ENCODE measurements around the gene GAPDH. TPM values are rescaled to one million over a fixed set of nuclear protein-coding genes. Genes with fewer than 3 reads are reported as not detected.
A peak's percentile ranks its signal among the peaks of the same experiment; 100 is the strongest.

The GAPDH gene
- total RNA-seq, 5 donors from 2014 or later (not counting 1 experiment from before 2014, with no cell fraction given) = 500 to 643 (median 605) TPM

DNA sequence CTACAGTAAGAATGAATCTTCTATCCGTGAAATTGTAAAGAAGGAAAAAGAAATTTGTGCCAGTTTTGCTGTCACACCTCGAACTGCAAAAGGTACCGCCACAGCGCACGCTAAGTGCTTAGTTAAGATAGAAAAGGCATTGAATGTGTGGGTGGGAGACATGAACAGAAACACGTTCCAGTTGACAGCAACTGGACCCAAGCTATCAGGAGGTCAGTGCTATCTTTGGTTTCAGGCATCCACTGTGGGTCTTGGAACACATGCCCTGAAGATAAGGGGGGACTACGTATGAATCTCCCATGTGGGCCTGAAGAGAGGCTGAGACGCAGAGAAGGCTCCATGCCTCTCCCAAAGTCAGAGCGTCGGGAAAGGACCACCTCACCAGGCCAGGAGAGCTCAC is 11.7 kb downstream of the GAPDH start:
- Histone ChIP-seq H3K36me3 (ENCODE audit: control insufficient read depth in 2 of 2, extremely low read depth in 1 of 2, insufficient read depth in 1 of 2, low read length in 1 of 2) (peaks cover 8 to 58% of the 10 kb centered on the region in 2 donors), H3K4me3 (ENCODE audit: control insufficient read depth in 1 of 2, extremely low read depth in 1 of 2, low read length in 1 of 2) (no peak overlapping the region), H3K27ac (ENCODE audit: low read length) (no peak overlapping the region), H3K9me3 (no peaks in the 10 kb centered on the region), H3K27me3 (replicated peaks in 1 of 2; ENCODE audit: control insufficient read depth in 2 of 2, extremely low read depth in 1 of 2, insufficient read depth in 2 of 2, low read length in 1 of 2) (no peaks in the 10 kb centered on the region), H3K4me1 (ENCODE audit: control insufficient read depth in 1 of 2, extremely low read depth in 1 of 2, insufficient read depth in 2 of 2, low read length in 2 of 2) (peaks cover 13 to 22% of the 10 kb centered on the region in 2 experiments)
- Mint-ChIP-seq H3K36me3 (peaks cover 36% of the 10 kb centered on the region), H3K4me3 (no peak overlapping the region), H3K4me1 (peaks cover 7 to 21% (median 19%) of the 10 kb centered on the region in 3 donors), H3K27me3 (no peaks in the 10 kb centered on the region), H3K27ac (no peak overlapping the region), H3K9me3 (no peaks in the 10 kb centered on the region)
- 93% methylated on average over 6 of the region's 10 CpGs for WGBS (ENCODE audit: insufficient coverage)
- ChIA-PET POLR2A (no interaction called here), CTCF (interaction anchor here in 1 of 2 donors (0.6 to 1.0 kb wide), 2 partner anchors 12 to 17 kb away, joined by 3 to 4 read pairs; partner anchors contain the start of gene GAPDH)
- DNase-seq = no peak
- ATAC-seq (replicated peaks in 1 of 4) = no peak

DNA sequence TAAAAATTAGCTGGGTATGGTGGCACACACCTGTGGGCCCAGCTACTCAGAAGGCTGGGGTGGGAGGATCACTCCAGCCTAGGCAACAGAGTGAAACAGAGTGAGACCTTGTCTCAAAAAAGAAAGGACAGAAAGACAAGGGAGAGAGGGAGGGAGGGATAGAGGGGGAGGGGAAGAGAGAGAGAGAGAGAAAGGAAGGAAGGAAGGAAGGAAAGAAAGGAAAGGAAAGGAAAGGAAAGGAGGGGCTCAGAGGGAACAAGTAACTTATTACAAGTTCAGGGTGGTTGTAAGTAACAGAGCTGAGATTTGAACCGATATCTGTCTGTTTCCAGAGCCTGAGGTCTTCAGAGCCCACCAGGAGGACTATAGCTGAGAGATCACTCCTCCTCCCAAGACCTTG is 13.2 kb downstream of the GAPDH start:
- Histone ChIP-seq H3K27ac (ENCODE audit: low read length) (no peak overlapping the region), H3K36me3 (ENCODE audit: control insufficient read depth in 2 of 2, extremely low read depth in 1 of 2, insufficient read depth in 1 of 2, low read length in 1 of 2) (peaks cover 8 to 67% of the 10 kb centered on the region in 2 donors), H3K27me3 (replicated peaks in 1 of 2; ENCODE audit: control insufficient read depth in 2 of 2, extremely low read depth in 1 of 2, insufficient read depth in 2 of 2, low read length in 1 of 2) (no peaks in the 10 kb centered on the region), H3K9me3 (no peaks in the 10 kb centered on the region), H3K4me1 (ENCODE audit: control insufficient read depth in 1 of 2, extremely low read depth in 1 of 2, insufficient read depth in 2 of 2, low read length in 2 of 2) (peaks cover 6 to 25% of the 10 kb centered on the region in 2 experiments), H3K4me3 (ENCODE audit: control insufficient read depth in 1 of 2, extremely low read depth in 1 of 2, low read length in 1 of 2) (no peak overlapping the region)
- Mint-ChIP-seq H3K4me1 (peaks cover 14 to 22% (median 18%) of the 10 kb centered on the region in 3 donors), H3K9me3 (no peaks in the 10 kb centered on the region), H3K27ac (peak overlapping the region in 1 of 2 donors; percentile 11), H3K27me3 (no peaks in the 10 kb centered on the region), H3K36me3 (peaks cover 31% of the 10 kb centered on the region), H3K4me3 (no peak overlapping the region)
- ChIA-PET CTCF (no interaction called here), POLR2A (no interaction called here)
- WGBS (ENCODE audit: insufficient coverage) = no CpG with 5 or more reads among the region's 1 CpG
- DNase-seq (no peak), ATAC-seq (replicated peaks in 1 of 4) (no peak)

DNA sequence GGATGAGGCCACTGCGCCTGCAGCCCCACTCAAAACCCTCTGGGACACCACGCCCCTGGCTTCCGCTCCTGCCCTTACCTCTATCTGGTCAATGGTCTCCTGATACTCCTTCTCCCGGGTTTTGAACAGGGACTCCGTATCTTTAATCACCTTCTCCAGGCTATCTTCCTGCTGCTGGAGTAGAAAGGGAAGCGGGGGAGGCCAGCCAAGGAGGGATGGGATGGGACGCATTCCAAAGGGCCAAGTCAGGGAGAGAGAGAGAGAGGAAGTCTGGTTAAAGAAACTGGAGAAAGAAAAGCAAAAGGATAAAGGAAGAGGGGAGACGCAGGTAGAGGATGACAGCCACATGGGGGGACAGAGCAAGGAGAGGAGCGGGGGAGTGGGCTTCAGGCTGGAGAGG is 13.7 kb downstream of the GAPDH start:
- Mint-ChIP-seq H3K4me3 (no peak overlapping the region), H3K9me3 (no peaks in the 10 kb centered on the region), H3K4me1 (peaks cover 18 to 26% (median 22%) of the 10 kb centered on the region in 3 donors), H3K27ac (peak overlapping the region in 1 of 2 donors; percentile 66), H3K27me3 (no peaks in the 10 kb centered on the region), H3K36me3 (peaks cover 31% of the 10 kb centered on the region)
- ATAC-seq (replicated peaks in 1 of 4) (no peak), DNase-seq (no peak)
- Histone ChIP-seq H3K27me3 (replicated peaks in 1 of 2; ENCODE audit: control insufficient read depth in 2 of 2, extremely low read depth in 1 of 2, insufficient read depth in 2 of 2, low read length in 1 of 2) (no peaks in the 10 kb centered on the region), H3K4me3 (ENCODE audit: control insufficient read depth in 1 of 2, extremely low read depth in 1 of 2, low read length in 1 of 2) (no peak overlapping the region), H3K4me1 (ENCODE audit: control insufficient read depth in 1 of 2, extremely low read depth in 1 of 2, insufficient read depth in 2 of 2, low read length in 2 of 2) (peaks cover 3 to 28% of the 10 kb centered on the region in 2 experiments), H3K9me3 (no peaks in the 10 kb centered on the region), H3K36me3 (ENCODE audit: control insufficient read depth in 2 of 2, extremely low read depth in 1 of 2, insufficient read depth in 1 of 2, low read length in 1 of 2) (peaks cover 8 to 69% of the 10 kb centered on the region in 2 donors), H3K27ac (ENCODE audit: low read length) (no peak overlapping the region)
- WGBS (ENCODE audit: insufficient coverage) = 98% methylated on average over 7 of the region's 9 CpGs
- CTCF ChIA-PET = no interaction called here
- POLR2A ChIA-PET = no interaction called here

DNA sequence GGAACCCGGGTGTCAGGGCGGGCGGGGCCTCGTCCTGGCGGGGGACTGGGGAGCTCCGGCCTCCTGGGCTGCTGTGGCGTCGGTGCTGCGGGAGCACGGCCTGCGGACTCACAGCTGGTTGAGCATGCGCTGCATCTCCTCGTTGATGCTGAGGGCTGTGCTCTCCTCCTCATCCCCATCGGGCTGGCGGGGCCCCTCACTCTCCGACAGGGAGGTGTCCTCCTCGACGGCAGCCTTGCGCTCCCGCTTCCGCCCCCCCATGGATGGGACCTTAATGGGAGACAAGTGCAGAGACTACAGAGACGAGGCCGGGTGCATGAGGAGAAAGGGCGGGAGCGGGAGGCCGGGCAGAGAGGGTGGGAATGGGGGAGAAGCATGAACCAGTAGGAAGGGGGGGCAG is 14.2 kb downstream of the GAPDH start:
- H3K4me1 Mint-ChIP-seq = peaks cover 23 to 31% (median 28%) of the 10 kb centered on the region in 3 donors
- H3K36me3 ChIP-seq (ENCODE audit: control insufficient read depth in 2 of 2, extremely low read depth in 1 of 2, insufficient read depth in 1 of 2, low read length in 1 of 2) = peaks cover 8 to 74% of the 10 kb centered on the region in 2 donors
- H3K27me3 ChIP-seq (replicated peaks in 1 of 2; ENCODE audit: control insufficient read depth in 2 of 2, extremely low read depth in 1 of 2, insufficient read depth in 2 of 2, low read length in 1 of 2) = no peaks in the 10 kb centered on the region
- no peak overlapping the region for H3K27ac ChIP-seq (ENCODE audit: low read length)
- ChIA-PET CTCF (no interaction called here), POLR2A (no interaction called here)
- no peaks in the 10 kb centered on the region for H3K9me3 Mint-ChIP-seq
- H3K27me3 Mint-ChIP-seq = no peaks in the 10 kb centered on the region
- H3K4me1 ChIP-seq (ENCODE audit: control insufficient read depth in 1 of 2, extremely low read depth in 1 of 2, insufficient read depth in 2 of 2, low read length in 2 of 2) = peaks cover 5 to 34% of the 10 kb centered on the region in 2 experiments
- H3K36me3 Mint-ChIP-seq = peaks cover 29% of the 10 kb centered on the region
- no peak overlapping the region for H3K4me3 Mint-ChIP-seq
- no peak for ATAC-seq (replicated peaks in 1 of 4)
- no peak overlapping the region for H3K27ac Mint-ChIP-seq
- no peak for DNase-seq
- WGBS (ENCODE audit: insufficient coverage) = 97% methylated on average over 14 of the region's 26 CpGs
- H3K9me3 ChIP-seq = no peaks in the 10 kb centered on the region
- no peak overlapping the region for H3K4me3 ChIP-seq (ENCODE audit: control insufficient read depth in 1 of 2, extremely low read depth in 1 of 2, low read length in 1 of 2)

DNA sequence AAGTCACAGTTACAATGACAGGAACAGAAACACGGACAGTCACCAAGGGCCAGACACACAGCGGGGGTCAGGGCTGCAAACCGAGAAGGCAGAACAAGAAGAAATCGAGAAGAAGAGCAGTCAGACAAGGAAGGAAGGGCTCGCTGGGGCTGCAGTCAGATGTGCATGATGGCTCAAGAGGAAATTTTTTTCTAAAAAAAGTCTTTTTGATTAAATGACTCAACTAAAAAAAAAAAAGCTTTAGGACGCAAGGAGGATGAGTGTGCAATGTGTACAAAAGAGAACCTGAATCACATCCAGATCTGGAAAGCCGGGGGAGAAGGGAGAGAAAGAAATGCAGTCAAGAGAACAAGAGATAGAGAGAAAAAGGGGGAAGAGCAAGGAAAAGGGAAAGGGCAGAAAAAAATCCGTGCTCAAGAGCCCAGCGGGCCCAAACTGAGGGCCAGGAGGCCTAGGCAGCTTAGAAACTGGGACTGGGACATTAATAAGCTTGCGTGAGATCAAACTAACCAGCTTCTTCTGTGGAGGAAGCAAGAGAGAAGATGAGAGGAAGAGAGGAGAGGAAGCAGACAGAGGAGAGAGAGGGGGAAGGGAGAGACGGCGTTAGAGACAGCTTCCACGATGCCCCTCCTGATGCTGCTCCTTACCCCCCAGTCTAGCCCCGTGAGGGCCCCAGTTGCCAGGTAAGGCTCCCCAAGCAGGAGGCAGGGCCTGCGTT is 14.8 kb downstream of the GAPDH start:
- peaks cover 29% of the 10 kb centered on the region for H3K36me3 Mint-ChIP-seq
- no peak for ATAC-seq (replicated peaks in 1 of 4)

DNA sequence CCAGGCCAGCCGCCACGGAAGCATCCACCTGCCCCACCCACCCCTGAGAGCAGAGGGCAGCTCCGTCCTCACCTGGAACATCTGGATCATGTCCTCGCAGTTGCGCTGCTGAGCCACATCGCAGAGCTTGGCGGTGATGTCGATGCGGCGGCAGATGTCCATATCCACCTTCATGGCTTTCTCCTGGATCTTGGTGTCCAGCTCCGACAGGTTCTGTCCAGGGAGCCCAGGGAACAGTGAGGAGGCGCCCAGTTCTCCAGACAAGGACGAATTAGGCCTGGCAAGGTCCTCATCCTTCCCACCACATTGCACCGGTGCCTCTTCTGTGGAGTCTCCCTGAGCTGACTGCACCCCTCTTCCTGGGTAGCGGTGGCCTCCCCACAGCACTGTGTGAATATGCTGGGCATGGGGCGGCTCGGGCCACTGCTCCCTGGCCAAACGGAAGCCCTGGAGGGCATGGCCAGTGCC is 15.4 kb downstream of the GAPDH start:
- Mint-ChIP-seq H3K4me3 (no peak overlapping the region), H3K9me3 (no peaks in the 10 kb centered on the region), H3K36me3 (peaks cover 25% of the 10 kb centered on the region), H3K27ac (no peak overlapping the region), H3K4me1 (peaks cover 33 to 43% (median 40%) of the 10 kb centered on the region in 3 donors), H3K27me3 (no peaks in the 10 kb centered on the region)
- WGBS (ENCODE audit: insufficient coverage) = 97% methylated on average over 17 of the region's 18 CpGs
- ATAC-seq (replicated peaks in 1 of 4) (no peak), DNase-seq (no peak)
- Histone ChIP-seq H3K27ac (ENCODE audit: low read length) (no peak overlapping the region), H3K4me1 (ENCODE audit: control insufficient read depth in 1 of 2, extremely low read depth in 1 of 2, insufficient read depth in 2 of 2, low read length in 2 of 2) (peaks cover 12 to 45% of the 10 kb centered on the region in 2 experiments), H3K4me3 (ENCODE audit: control insufficient read depth in 1 of 2, extremely low read depth in 1 of 2, low read length in 1 of 2) (no peak overlapping the region), H3K9me3 (no peaks in the 10 kb centered on the region), H3K27me3 (replicated peaks in 1 of 2; ENCODE audit: control insufficient read depth in 2 of 2, extremely low read depth in 1 of 2, insufficient read depth in 2 of 2, low read length in 1 of 2) (no peaks in the 10 kb centered on the region), H3K36me3 (ENCODE audit: control insufficient read depth in 2 of 2, extremely low read depth in 1 of 2, insufficient read depth in 1 of 2, low read length in 1 of 2) (peaks cover 8 to 70% of the 10 kb centered on the region in 2 donors)
- ChIA-PET POLR2A (interaction anchor here in 1 of 2 donors (0.6 kb wide), 2 partner anchors 102 to 114 kb away, joined by 3 to 4 read pairs; no protein-coding TSS in a partner anchor), CTCF (no interaction called here)

More for the DNA sequence above, 14.8 kb downstream of the GAPDH start:
- ChIA-PET POLR2A (interaction anchor here in 1 of 2 donors (0.6 kb wide), 2 partner anchors 102 to 113 kb away, joined by 3 to 4 read pairs; no protein-coding TSS in a partner anchor), CTCF (no interaction called here)
- H3K9me3 Mint-ChIP-seq = no peaks in the 10 kb centered on the region
- H3K27ac ChIP-seq (ENCODE audit: low read length) = no peak overlapping the region
- no peak overlapping the region for H3K4me3 Mint-ChIP-seq
- peaks cover 27 to 37% (median 34%) of the 10 kb centered on the region in 3 donors for H3K4me1 Mint-ChIP-seq
- H3K36me3 ChIP-seq (ENCODE audit: control insufficient read depth in 2 of 2, extremely low read depth in 1 of 2, insufficient read depth in 1 of 2, low read length in 1 of 2) = peaks cover 8 to 74% of the 10 kb centered on the region in 2 donors
- H3K27ac Mint-ChIP-seq = no peak overlapping the region
- H3K9me3 ChIP-seq = no peaks in the 10 kb centered on the region
- 82% methylated on average over 13 of the region's 15 CpGs for WGBS (ENCODE audit: insufficient coverage)
- DNase-seq = no peak
- peaks cover 8 to 39% of the 10 kb centered on the region in 2 experiments for H3K4me1 ChIP-seq (ENCODE audit: control insufficient read depth in 1 of 2, extremely low read depth in 1 of 2, insufficient read depth in 2 of 2, low read length in 2 of 2)
- H3K27me3 Mint-ChIP-seq = no peaks in the 10 kb centered on the region
- no peaks in the 10 kb centered on the region for H3K27me3 ChIP-seq (replicated peaks in 1 of 2; ENCODE audit: control insufficient read depth in 2 of 2, extremely low read depth in 1 of 2, insufficient read depth in 2 of 2, low read length in 1 of 2)
- no peak overlapping the region for H3K4me3 ChIP-seq (ENCODE audit: control insufficient read depth in 1 of 2, extremely low read depth in 1 of 2, low read length in 1 of 2)

Data from T-cell (primary cell).